Esophagus squamous epithelium (tissue), 4 donors: ENCODE data around the gene LRRN2.

ENCODE experiments used
- CTCF ChIP-seq, 6 experiments: fragments of 450-650 bp in 4 of 6; fragments of 200-600 bp in 2 of 6; sonication (generic) in 2 of 6; IDR thresholded peaks; one replicate each; pipeline ENCODE4 v1.5.1; 2016 to 2019; ENCODE audit warnings: antibody characterized with exemption in 6 of 6, mild to moderate bottlenecking in 4 of 6, moderate library complexity in 4 of 6
- POLR2A ChIP-seq, 4 donors: fragments of 450-650 bp; IDR thresholded peaks; one replicate each; pipeline ENCODE4 v1.6.1; 2017; ENCODE audit warnings: antibody characterized with exemption in 4 of 4, mild to moderate bottlenecking in 4 of 4, moderate library complexity in 3 of 4

GRCh38 chr1:204574016-204574864 lies 111.3 kb downstream of the LRRN2 start:
- TF ChIP-seq CTCF (IDR thresholded peaks at IDR 0.05) (no peak), POLR2A (IDR thresholded peaks at IDR 0.05) (no peak)
